K562 (cell line): ENCODE results near the gene OR2AT4. TPM values are rescaled to one million over a fixed set of nuclear protein-coding genes. Genes with fewer than 3 reads are reported as not detected.
A peak's percentile ranks its signal among the peaks of the same experiment; 100 is the strongest.

Experiments used
- COPS2 ChIP-seq: fragments of 450-650 bp; conservative IDR thresholded peaks from 2 replicates; pipeline ENCODE4 v1.6.1; 2016; ENCODE audit warnings: mild to moderate bottlenecking, moderate library complexity
- FIP1L1 ChIP-seq: fragments of 200-400 bp; formaldehyde crosslinking; IDR thresholded peaks from 2 replicates; pipeline ENCODE4 v1.6.1; 2018; ENCODE audit warnings: mild to moderate bottlenecking, low read depth, low read length; ENCODE audit not compliant: poor library complexity, severe bottlenecking
- FOS ChIP-seq: IDR thresholded peaks from 3 replicates; pipeline ENCODE4 v1.6.1; 2011; ENCODE audit not compliant: insufficient read length; ENCODE audit errors: extremely low read depth
- FOXJ2 ChIP-seq: fragments of 200-800 bp; sonication (Bioruptor generic); IDR thresholded peaks from 2 replicates; pipeline ENCODE4 v1.6.1; 2016; ENCODE audit warnings: missing genetic modification characterization, missing compliant biosample characterization
- FOXP1 ChIP-seq: sonication (generic); formaldehyde crosslinking; IDR thresholded peaks from 2 replicates; pipeline ENCODE4 v1.8.0; 2022; ENCODE audit warnings: mild to moderate bottlenecking, missing genetic modification reagents
- MEF2A ChIP-seq: IDR thresholded peaks from 2 replicates; pipeline ENCODE4 v1.6.1; 2011; ENCODE audit warnings: low read depth, mild to moderate bottlenecking, low read length, moderate library complexity; ENCODE audit not compliant: control insufficient read depth
- MEF2D ChIP-seq: conservative IDR thresholded peaks from 2 replicates; pipeline ENCODE4 v1.6.1; 2016; ENCODE audit warnings: low read depth, missing genetic modification characterization, missing compliant biosample characterization
- MTF1 ChIP-seq: fragments of 250-450 bp; sonication (Bioruptor Pico); IDR thresholded peaks from 2 replicates; pipeline ENCODE4 v1.9.0; 2021; ENCODE audit warnings: moderate library complexity, mild to moderate bottlenecking, inconsistent platforms, borderline replicate concordance
- NFE2L1 ChIP-seq: fragments of 450-650 bp; IDR thresholded peaks from 2 replicates; pipeline ENCODE4 v1.6.1; 2016; ENCODE audit warnings: missing genetic modification characterization, low read depth, mild to moderate bottlenecking, missing compliant biosample characterization, moderate library complexity, borderline replicate concordance
- POLR3A ChIP-seq: IDR thresholded peaks from 2 replicates; pipeline ENCODE4 v1.6.1; 2011; ENCODE audit warnings: borderline replicate concordance, mild to moderate bottlenecking, moderate library complexity; ENCODE audit not compliant: insufficient read length, insufficient read depth; ENCODE audit errors: extremely low read depth
- SMAD4 ChIP-seq: fragments of 250-450 bp; sonication (Bioruptor Pico); conservative IDR thresholded peaks from 2 replicates; pipeline ENCODE4 v1.8.0; 2021; ENCODE audit warnings: inconsistent platforms, mild to moderate bottlenecking, moderate library complexity
- STAT5B ChIP-seq: fragments of 250-450 bp; sonication (Bioruptor Pico); IDR thresholded peaks from 2 replicates; pipeline ENCODE4 v1.8.0; 2021; ENCODE audit warnings: mild to moderate bottlenecking, inconsistent platforms
- XRCC5 ChIP-seq: fragments of 200-400 bp; formaldehyde crosslinking; IDR thresholded peaks from 2 replicates; pipeline ENCODE4 v1.6.1; 2017; ENCODE audit warnings: low read depth, mild to moderate bottlenecking, low read length
- ZNF121 ChIP-seq: sonication (generic); formaldehyde crosslinking; conservative IDR thresholded peaks from 2 replicates; pipeline ENCODE4 v1.8.0; 2022; ENCODE audit warnings: missing genetic modification reagents
- ZNF124 ChIP-seq: sonication (generic); formaldehyde crosslinking; IDR thresholded peaks from 2 replicates; pipeline ENCODE4 v1.8.1; 2022; ENCODE audit warnings: missing genetic modification reagents
- ZNF407 ChIP-seq: fragments of 450-650 bp; IDR thresholded peaks from 2 replicates; pipeline ENCODE4 v1.6.1; 2016; ENCODE audit warnings: low read depth
- polyA plus RNA-seq, 8 experiments: library from polyadenylated mRNA; depleted of rRNA in 4 of 8; stranded (reverse) in 5 of 8; unstranded in 3 of 8; fragments of >200 nt; fragmentation: Nextera tagmentation in 2 of 8; fragmentation: Illumina TruSeq in 1 of 8; extraction: Ambion mirVana in 2 of 8; extraction: Trizol in 1 of 8; gene quantifications; 2 replicates each; pipeline versions ENCODE4 v1.2.1 to v1.2.3, GENCODE V29; 2011 to 2014; ENCODE audit warnings: inconsistent platforms in 1 of 8, missing spikeins in 1 of 8
- total RNA-seq, 7 experiments: library from RNA; depleted of rRNA in 6 of 7; stranded (reverse); fragments of >200 nt in 6 of 7; fragmentation: Illumina TruSeq in 2 of 7; extraction: Trizol in 2 of 7; gene quantifications; 2 replicates each; pipeline versions ENCODE4 v1.2.1 to v1.2.3, GENCODE V29; 2011 to 2021; ENCODE audit warnings: low replicate concordance in 1 of 7
- TF ChIP-seq, protein P1 (sequence below): sonication (generic); formaldehyde crosslinking; IDR thresholded peaks from 2 replicates; pipeline ENCODE4 v1.8.0; 2023; ENCODE audit warnings: mild to moderate bottlenecking, missing genetic modification reagents
- TF ChIP-seq, protein P2 (sequence below): sonication (generic); formaldehyde crosslinking; IDR thresholded peaks from 2 replicates; pipeline ENCODE4 v1.8.1; 2022; ENCODE audit warnings: missing genetic modification reagents

Gene OR2AT4
- total and polyA plus RNA-seq, 9 of the 15 experiments (the other 6 are each of a cell fraction or from before 2014, with no cell fraction given), result 0.86 to 3.1 (median 2.0) TPM

DNA sequence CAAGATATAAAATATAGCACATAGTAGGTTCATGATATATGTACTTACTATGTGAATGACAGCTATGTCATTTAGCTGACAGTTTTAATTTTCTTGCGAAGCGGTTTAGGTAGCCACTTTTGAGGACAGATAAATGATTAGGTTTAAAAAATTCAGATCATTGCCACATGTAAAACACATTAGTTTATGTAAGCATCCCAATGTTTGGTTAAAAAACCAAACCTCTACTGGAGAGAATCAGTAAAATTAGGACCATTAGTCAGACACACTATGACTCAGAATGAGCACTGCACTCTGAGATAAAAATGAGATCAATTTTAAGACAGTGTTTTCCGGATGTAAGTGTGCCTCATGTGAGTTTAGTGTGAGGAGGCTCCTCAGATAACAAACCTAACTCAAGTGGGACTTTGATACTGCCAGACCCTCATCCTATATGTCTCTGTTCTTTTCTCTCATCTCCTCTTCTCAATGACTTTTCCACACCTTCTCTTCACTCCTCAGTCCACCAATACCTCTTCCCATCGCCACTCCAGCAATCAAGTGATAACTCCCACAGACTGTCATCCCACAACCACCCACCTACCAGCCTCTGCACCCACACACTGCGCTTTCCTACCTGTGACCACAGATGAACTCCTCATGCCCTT, 6.8 kb upstream of the OR2AT4 start (continued):
- TF ChIP-seq ZNF407 (no peak), ZNF121 (CRISPR knock-in tag) (peak; percentile 82), FOXP1 (CRISPR knock-in tag) (no peak), MEF2A (peak; percentile 80), XRCC5 (no peak), FOS (peak; percentile 76), COPS2 (no peak), ZNF124 (CRISPR knock-in tag) (no peak), SMAD4 (peak; percentile 50; the same call in 1 of the 2 replicates), FIP1L1 (no peak), FOXJ2 (tag) (no peak), STAT5B (CRISPR knock-in tag) (no peak), MEF2D (peak; percentile 58; the same call in 1 of the 2 replicates), MTF1 (CRISPR knock-in tag) (no peak), NFE2L1 (no peak), POLR3A (no peak)
- TF ChIP-seq, protein P1, sequence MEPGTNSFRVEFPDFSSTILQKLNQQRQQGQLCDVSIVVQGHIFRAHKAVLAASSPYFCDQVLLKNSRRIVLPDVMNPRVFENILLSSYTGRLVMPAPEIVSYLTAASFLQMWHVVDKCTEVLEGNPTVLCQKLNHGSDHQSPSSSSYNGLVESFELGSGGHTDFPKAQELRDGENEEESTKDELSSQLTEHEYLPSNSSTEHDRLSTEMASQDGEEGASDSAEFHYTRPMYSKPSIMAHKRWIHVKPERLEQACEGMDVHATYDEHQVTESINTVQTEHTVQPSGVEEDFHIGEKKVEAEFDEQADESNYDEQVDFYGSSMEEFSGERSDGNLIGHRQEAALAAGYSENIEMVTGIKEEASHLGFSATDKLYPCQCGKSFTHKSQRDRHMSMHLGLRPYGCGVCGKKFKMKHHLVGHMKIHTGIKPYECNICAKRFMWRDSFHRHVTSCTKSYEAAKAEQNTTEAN (CRISPR knock-in tag), result no peak
- TF ChIP-seq, protein P2, sequence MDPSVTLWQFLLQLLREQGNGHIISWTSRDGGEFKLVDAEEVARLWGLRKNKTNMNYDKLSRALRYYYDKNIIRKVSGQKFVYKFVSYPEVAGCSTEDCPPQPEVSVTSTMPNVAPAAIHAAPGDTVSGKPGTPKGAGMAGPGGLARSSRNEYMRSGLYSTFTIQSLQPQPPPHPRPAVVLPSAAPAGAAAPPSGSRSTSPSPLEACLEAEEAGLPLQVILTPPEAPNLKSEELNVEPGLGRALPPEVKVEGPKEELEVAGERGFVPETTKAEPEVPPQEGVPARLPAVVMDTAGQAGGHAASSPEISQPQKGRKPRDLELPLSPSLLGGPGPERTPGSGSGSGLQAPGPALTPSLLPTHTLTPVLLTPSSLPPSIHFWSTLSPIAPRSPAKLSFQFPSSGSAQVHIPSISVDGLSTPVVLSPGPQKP, result no peak
